GM21447 (cell line): Measurements from ENCODE around the gene ADORA2B.
"Not testable (repeated sequence)": the region's sequence is repeated elsewhere in the genome, so short reads cannot be mapped to it uniquely, and the experiment has no call there.

ENCODE experiments used
- ATAC-seq: cut with Tn5 transposase; IDR thresholded peaks from one replicate; pipeline ENCODE4 v1.9.1; 2021; ENCODE audit not compliant: unreplicated experiment

ADORA2B gene

DNA sequence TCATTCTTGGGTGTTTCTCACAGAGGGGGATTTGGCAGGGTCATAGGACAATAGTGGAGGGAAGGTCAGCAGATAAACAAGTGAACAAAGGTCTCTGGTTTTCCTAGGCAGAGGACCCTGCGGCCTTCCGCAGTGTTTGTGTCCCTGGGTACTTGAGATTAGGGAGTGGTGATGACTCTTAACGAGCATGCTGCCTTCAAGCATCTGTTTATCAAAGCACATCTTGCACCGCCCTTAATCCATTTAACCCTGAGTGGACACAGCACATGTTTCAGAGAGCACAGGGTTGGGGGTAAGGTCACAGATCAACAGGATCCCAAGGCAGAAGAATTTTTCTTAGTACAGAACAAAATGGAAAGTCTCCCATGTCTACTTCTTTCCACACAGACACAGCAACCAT lies 34.1 kb downstream of the ADORA2B start:
- ATAC-seq: not testable (repeated sequence)

DNA sequence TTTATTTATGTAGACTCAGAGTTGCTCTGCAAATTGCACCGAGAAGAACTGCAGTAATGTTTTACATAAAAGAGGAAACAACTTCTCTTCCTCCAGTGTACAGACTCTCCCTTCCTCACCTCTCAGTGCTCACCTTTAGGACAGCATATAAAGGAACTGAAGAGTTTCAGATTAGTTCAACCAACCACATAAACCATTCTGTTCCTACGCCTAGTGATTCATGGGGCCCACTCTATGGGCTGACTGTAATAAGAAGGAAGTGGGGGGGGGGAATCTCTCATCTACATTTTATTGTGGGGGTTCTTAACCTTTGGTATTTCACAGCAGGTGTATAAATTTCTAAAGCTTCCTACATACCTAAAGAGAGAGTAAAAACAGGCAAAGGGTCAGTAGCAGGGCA lies 36.3 kb downstream of the ADORA2B start:
- ATAC-seq: peak; percentile 95

DNA sequence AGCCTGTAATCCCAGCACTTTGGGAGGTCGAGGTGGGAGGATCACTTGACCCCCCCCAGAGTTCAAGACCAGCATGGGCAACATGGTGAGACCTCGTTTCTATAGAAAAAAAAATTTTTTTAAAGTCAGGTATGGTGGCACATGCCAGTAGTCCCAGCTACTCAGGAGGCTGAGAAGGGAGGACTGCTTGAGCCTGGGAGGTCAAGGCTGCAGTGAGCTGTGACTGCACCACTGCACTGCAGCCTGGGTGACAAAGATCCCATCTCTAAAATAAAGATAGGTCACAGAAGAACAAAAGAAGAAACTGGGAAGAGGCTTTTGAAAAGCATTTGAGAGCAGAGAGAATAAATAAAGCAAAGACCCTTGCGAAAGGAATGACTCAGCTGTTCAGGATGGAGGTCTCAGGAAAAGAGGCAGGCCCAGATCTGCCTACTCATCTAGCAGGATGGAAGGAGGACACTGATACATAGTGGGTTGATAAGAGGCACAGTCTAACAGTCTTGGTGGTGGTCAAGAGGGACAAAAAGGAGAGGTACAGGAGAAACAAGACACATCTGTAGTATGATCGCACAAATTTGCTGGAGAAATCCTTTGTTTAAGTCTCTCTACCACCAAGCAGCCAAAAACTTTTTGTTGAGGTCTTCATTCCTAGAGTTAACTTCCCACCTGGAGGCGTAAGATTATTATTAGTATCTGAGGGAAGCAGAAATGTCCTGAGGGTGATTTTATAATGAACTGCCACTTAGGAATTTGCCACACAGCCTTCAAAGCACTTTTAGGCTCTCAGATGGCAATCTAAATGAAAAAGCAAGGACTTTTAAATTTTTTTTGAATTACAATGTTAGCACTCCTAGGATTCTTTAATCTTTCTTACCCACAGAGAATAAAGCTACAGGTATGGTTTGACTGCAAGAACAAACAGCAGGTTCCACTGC lies 37.0 kb downstream of the ADORA2B start:
- ATAC-seq: no peak

DNA sequence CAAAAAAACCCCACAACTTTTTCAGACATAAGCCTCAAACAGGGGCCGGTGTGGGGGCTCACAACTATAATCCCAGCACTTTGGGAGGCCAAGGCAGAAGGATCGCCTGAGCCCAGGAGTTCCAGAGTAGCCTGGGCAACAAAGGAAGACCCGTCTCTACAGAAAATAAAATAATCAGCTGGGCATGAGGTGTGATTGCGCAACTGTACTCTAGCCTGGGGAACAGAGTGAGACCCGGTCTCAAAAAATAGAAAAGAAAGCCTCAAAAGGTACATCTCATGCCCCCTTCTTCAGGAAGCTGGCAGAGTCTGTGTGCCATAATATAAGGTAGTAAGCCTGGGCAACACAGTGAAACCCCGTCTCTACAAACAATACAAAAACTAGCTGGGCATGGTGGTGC lies 51.4 kb downstream of the ADORA2B start:
- ATAC-seq: no peak

DNA sequence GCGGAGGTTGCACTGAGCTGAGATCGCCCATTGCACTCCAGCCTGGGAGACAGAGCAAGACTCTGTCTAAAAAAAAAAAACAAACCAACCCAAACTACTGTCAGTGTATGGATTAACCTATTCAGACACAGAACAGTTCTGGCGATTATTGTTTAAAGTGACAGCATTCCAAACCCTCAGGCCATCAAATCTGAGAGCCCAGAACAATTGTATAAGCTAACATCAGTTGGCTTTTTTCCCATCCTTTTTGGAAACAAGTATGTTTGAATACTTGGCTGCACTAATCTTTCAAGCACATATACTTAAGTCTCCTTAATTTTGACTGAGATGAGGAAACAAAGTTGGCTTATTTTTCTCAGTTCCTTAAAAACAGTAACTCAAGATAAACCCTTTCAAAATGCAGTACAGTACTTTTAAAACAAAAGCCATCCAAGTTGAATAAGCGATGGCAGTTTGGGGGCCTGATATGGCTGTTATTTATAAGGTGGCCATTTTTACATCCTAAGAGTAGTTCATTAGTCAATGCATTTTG lies 53.2 kb downstream of the ADORA2B start:
- no peak for ATAC-seq

DNA sequence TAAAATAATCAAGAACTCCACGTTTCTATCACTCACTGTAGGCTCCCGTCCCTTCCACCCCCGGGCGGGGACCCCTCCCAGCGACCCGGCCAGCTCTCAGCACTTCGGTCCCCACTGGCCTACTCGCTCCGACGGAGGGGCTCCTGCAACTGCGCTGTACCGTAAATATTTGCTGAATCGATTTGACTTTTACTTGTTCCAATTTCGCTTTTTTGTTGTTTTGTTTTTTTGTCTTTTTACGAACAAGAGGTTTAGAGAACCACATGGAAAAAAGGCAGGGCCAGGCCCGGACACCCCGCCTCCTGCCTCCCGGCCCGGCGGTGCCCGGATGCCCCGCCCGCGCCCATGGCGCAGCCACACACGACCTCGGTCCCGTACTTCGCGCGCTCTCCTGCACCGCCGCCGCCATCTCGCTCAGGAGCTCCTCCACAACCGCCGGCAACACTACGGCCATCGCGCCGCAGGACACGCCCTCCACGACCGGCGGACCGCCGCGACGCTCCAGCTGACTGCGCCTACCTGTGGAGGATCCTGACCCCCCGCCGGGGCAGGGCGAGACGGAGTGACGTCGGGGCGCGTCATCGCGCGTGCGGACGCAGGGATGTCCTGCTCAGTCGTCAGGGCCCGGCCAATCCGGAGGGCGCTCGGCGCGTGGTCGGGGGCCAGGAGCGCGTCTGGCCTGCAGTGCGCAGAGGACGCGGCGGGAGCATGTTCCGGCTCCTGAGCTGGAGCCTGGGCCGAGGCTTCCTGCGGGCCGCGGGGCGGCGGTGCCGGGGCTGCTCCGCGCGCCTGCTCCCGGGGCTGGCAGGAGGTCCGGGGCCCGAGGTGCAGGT lies 54.4 kb downstream of the ADORA2B start, which contains the start of the genes TTC19 and ZSWIM7:
TTC19 (plus strand) TSS at position 684 of the 833 bp plus-strand sequence; CDS start at position 709, 25 bp downstream.
ZSWIM7 (minus strand) TSS at position 564 of the 833 bp plus-strand sequence; CDS start at position 454, 110 bp downstream.
- ATAC-seq: peak; percentile 94

DNA sequence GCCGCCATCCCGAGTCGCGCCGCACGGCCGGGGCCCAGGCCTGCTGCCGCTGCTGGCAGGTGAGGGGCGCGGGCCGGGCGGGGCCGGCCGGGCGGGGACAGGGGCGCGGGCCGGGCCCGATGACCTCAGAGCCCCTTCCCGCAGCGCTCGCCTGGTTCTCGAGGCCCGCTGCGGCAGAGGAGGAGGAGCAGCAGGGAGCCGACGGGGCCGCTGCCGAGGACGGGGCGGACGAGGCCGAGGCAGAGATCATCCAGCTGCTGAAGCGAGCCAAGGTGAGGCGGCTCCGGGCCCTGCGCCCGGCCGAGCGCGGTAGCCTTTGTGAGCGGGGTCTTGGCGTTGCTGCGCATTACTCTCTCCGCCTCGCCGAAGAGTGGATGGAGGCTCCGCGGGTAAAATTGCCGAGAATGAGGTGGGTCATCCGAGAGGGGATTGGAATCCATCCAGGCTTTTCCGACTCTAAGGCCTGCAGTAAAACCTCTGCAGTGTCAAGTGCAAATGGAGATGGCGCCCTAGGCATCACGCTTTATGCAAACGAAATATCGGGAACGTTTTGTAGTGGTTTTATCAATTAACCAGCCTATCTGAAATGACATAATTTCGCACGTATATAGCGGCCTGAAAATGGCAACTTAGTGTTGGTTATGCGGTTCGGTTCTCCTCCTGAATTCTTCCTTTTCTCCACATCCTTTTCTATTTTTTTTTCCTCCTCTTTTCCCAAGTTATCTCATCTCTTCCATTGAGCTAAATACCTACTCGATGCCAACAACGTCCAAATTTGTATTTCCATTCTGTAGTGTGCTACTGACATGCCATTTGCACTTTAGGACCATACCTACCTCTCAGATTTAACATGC lies 55.3 kb downstream of the ADORA2B start:
- ATAC-seq: peak; percentile 23

DNA sequence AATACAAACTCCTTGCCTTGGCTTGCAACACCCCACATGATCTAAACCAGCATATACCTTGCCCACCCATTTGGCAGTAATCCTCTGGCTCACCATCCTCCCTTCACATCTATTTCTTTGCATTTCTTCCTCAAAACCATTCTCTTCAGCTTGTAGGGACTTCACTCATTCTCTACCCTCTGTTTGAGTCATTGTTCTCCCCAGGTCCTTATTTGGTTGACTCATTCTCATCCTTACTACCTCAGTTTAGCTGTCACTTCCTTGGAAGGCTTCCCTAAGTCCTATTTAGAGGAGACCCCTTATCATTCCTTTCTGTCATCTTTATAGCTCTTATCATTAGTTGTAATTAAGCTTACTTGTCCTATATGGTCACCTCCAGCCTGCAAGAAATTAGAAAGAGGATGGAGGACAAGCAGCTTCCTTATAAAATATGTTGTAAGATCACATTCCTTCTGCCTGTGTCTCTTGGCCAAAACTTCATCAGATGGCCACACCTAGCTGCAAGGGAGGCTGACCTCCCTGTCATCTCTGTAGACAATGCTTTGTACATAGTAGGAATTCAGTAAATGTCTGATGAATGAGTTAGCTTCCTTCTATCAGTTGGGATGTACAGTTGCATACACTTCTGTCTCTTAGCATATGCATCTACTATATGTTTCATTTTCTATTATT lies 56.4 kb downstream of the ADORA2B start:
- no peak for ATAC-seq

DNA sequence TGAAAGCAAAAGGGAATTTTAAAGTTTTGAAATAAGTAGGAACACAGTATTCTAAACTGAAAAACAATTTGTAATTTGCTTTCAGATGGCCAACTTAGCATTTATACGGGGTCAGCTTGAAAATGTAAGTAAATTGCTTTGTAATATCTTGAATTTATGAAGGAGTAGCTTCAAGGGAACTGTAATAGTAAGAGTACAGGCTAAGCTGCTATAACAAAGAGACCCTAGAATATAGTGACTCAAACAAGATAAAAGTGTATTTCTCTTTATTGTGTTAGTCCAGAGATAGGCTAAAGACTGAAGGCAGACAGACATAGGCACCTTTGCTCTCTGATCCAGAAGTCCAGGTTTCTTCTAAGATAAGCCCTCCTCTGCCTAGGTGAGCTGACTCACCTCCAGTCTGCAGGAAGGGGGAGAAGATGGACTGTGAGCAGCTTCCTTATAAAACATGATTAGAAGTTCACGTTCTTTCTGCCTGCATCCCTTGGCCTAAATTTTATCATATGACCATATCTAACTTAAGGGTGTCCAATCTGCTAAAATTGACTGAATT lies 57.9 kb downstream of the ADORA2B start:
- ATAC-seq: no peak

DNA sequence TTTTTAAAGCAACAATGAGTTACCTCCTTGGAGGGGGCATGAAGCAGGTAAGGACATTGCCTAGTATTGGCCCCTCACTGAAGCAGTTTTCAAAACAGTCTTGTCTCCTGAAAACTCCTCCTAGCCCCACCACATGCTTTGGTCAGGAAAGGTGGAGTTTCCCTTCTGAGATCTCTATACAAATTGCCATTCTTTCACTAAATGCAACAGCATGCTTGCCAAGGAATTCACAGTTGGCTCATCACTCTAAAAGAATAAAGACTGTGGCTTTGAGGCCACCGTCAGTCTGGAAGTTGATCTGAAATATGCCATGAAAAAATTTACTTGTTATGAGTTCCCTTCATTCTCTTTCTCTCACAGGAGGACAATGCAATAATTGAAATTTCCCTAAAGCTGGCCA lies 58.9 kb downstream of the ADORA2B start:
- no peak for ATAC-seq

DNA sequence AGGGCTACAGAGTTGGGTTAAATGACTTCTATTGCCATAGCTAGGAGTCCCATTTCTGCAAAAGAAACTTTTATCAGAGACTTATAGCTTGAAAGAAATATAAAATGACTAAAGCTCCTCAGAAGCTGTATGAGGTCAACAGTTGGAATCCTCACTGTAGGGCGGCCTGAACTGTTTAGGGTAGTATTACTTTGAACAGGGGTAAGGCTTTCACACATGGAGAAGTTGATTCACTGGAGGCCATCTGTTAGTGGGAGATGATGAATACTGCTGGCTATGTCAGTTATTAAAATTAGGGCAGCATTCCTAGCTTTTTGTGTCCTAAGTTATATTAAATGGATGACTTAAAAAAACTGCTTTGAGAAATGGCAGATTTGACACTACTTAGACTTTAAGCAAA lies 60.7 kb downstream of the ADORA2B start:
- ATAC-seq: no peak

DNA sequence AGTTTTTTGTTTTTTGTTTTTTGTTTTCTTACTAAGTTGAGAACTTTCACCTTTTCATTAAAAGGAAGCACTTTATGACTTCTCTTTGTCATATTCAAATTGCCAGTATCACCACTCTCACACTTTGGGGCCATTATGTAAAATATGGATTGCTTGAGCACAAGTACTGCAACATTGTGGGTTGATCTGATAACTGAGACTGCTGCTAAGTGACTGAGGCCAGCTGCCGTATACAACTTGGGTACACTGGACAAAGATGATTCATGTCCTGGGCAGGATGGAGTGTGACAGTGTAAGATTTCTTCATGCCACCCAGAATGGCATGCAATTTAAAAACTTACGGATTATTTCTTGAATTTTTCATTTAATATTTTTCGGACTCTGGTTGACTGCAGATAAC lies 62.5 kb downstream of the ADORA2B start:
- ATAC-seq: no peak

DNA sequence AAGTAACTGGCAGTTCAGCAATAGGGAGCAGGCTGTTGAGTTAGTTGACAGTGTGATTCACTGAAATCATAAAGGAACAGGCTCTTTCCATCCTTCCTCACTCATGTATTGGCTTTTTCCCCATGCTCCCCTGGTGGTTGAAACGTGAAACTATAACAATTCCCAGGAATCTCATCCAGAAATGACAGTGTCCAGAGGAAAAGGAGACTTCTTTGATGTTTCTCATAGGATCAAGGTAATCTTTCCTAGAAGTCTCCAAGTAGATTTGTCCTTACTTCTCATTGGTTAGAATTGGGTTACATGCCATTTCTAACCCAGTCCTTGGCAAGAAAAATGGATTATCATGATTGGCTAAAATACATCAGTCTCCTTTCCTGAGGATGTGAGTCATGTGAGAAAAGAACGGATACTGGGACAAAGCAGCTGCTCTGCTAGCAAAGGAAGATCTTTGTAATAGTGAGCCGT lies 69.0 kb downstream of the ADORA2B start:
- ATAC-seq: no peak

DNA sequence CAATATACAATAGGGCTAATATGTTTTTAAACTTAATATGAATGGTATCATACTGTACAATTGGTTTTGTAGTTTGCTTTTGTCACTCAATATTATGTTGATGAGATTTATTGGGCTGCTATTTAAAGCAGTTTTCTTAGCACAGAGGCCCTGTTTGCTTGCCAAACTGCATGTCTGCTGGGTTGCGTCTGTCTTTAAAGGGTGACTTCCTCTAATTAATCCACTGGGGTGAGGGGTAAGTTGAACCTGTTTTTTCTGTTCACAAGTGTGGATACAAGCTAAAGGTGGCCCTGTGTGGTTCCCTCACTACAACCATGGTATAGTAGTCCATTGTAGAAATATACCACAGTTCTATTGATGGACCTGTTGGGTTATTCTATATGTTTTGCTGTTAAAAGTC lies 74.4 kb downstream of the ADORA2B start:
- no peak for ATAC-seq

DNA sequence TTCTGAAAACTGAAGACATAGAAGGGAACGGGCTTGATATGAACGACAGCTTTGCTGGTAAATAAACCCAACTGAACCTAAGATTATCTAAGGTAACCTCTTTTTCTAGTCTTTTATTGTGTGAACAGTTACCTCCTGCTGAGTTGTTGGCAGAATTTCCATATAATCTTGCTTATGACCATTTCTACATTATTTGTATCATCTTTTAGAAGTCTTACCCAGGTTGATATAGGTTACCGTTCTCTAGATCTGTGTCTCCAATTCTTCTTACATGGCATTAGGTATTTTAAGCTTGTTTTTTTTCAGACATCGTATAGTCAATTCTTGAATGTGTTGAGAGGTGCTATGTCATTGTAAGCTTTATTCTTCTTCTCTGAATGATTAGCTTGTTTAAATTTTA lies 79.0 kb downstream of the ADORA2B start:
- no peak for ATAC-seq

DNA sequence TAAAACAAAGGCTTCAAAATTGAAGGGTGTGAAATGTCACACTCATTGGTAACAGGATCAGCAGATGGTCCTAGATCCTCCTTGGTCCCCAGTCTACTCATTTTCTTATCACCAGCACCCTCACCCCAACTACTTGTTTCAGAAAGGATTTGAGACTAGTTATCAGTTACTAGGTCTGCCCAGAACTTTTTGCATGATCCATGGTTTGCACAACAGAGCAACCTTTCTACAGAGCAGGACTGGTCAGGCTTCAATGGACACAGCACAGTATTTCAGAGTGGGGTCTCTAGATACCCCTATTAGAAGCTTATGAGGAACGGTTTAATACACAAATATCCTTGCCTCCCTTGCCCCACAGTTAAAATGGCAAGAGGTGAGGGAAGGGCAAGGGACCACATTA lies 80.3 kb downstream of the ADORA2B start:
- no peak for ATAC-seq
